ENCODE data around the gene NRL. TPM values are rescaled to one million over a fixed set of nuclear protein-coding genes. Genes with fewer than 3 reads are reported as not detected.

Gene NRL
- total and polyA plus RNA-seq, 9 of the 15 experiments (the other 6 are each of a cell fraction or from before 2014, with no cell fraction given): 0.07 to 2.7 (median 1.4) TPM; not detected in 1

GRCh38 chr14:24064091-24064795 is 50.5 kb downstream of the NRL start:
- no peaks in the 10 kb centered on the region for H3K79me2 ChIP-seq (ENCODE audit: control insufficient read depth, insufficient read depth, low read length)

DNA sequence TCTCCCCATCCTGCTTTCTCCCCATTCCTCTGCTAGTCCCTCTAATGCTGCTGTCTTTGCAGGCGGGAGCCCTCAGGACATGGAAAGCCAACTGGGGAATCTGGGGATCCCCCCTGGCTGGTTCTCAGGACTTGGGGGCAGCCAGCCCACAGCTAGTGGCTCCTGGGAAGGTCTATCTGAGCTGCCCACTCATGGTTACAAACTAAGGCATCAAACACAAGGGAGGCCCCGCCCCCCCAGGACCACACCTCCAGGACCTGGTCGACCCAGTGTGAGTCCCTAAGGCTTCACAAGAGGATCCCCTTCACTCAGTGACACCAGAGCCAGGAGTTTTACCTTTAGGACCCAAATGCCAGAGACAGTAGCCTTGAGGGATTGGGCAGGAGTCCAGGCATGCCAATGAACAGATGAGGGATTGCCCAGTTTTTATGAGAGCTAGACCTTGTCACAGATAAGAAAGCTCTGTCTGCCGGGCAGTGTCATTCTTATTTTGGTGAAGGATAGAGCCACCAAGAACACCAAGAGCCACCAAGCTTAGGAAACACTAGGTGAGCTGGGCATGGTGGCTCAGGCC is 51.4 kb downstream of the NRL start:
- H4K20me1 ChIP-seq (replicated peaks; ENCODE audit: control insufficient read depth, insufficient read depth, low read length): no peaks in the 10 kb centered on the region
- ChIA-PET POLR2A (no interaction called here), CTCF (ENCODE audit: low intra/inter-chr PET ratio) (no interaction called here)
- no peak overlapping the region for H2AFZ ChIP-seq (ENCODE audit: low read depth, low read length)
- WGBS (ENCODE audit: insufficient coverage, low coverage, missing lambda C conversion rate): 8% methylated on average over 4 of the region's 4 CpGs
- intact Hi-C loops (cut with micrococcal nuclease) (no loop called here), in situ Hi-C loops (cut with MboI) (no loop called here)
- H3K27me3 ChIP-seq (ENCODE audit: control insufficient read depth in 2 of 2, insufficient read depth in 2 of 2, low read length in 2 of 2): peaks cover 0 to 13% of the 10 kb centered on the region in 2 experiments; a peak in 2 of 5 replicates
- H3K27ac ChIP-seq (ENCODE audit: extremely low read depth, low read depth, low read length): no peak overlapping the region
- DNase-seq (ENCODE audit: extremely low read depth in 1 of 4, low spot score in 3 of 4): peak in 1 of 4 experiments; percentile 28
- ATAC-seq: no peak
- H3K9me3 ChIP-seq (replicated peaks; ENCODE audit: control insufficient read depth, insufficient read depth, low read depth, low read length): no peaks in the 10 kb centered on the region
- H3K4me1 ChIP-seq (replicated peaks in 1 of 2; ENCODE audit: control insufficient read depth in 2 of 2, insufficient read depth in 2 of 2, low read length in 2 of 2): no peaks in the 10 kb centered on the region
- no peaks in the 10 kb centered on the region for H3K36me3 ChIP-seq (ENCODE audit: control insufficient read depth, insufficient read depth, low read length)
- no peak overlapping the region for H3K9ac ChIP-seq (ENCODE audit: insufficient read depth in 1 of 2, low read depth in 2 of 2, low read length in 2 of 2)
- no peak overlapping the region for H3K4me3 ChIP-seq
- no peak for FAIRE-seq
- H3K4me2 ChIP-seq (ENCODE audit: insufficient read depth, low read length): no peak overlapping the region
- no peaks in the 10 kb centered on the region for H3K9me1 ChIP-seq (ENCODE audit: control insufficient read depth, insufficient read depth, low read length)
- no TSS peak for BruUV-seq (replicated peaks)
- H3K79me2 ChIP-seq (ENCODE audit: control insufficient read depth, insufficient read depth, low read length): no peaks in the 10 kb centered on the region
- TF ChIP-seq ZSCAN32 (CRISPR knock-in tag; IDR thresholded peaks at IDR 0.05): no peak
- no peak for TF ChIP-seq YBX1 (IDR thresholded peaks at IDR 0.05)
- no peak for TF ChIP-seq ZFPM2 (CRISPR knock-in tag; IDR thresholded peaks at IDR 0.05)
- no peak for TF ChIP-seq FOXA3 (CRISPR knock-in tag; conservative IDR thresholded peaks at IDR 0.05 in 1 of 2, IDR thresholded peaks at IDR 0.05 in 1 of 2)
- no peak for TF ChIP-seq CBX5 (IDR thresholded peaks at IDR 0.05; ENCODE audit: borderline replicate concordance, low read depth)
- no peak for TF ChIP-seq PTTG1 (tag; IDR thresholded peaks at IDR 0.05; ENCODE audit: low read depth)
- no peak for TF ChIP-seq MAFK (IDR thresholded peaks at IDR 0.05; ENCODE audit: low read length)
- TF ChIP-seq NELFE (IDR thresholded peaks at IDR 0.05; ENCODE audit: insufficient read depth, insufficient read length): no peak
- no peak for TF ChIP-seq KLF13 (tag; IDR thresholded peaks at IDR 0.05; ENCODE audit: borderline replicate concordance, low read depth)

More at GRCh38 chr14:24064091-24064795, 50.5 kb downstream of the NRL start:
- Histone ChIP-seq H3K27ac (ENCODE audit: extremely low read depth, low read depth, low read length) (no peak overlapping the region), H3K4me3 (no peak overlapping the region), H3K9me1 (ENCODE audit: control insufficient read depth, insufficient read depth, low read length) (no peaks in the 10 kb centered on the region), H3K36me3 (ENCODE audit: control insufficient read depth, insufficient read depth, low read length) (no peaks in the 10 kb centered on the region), H3K4me1 (replicated peaks in 1 of 2; ENCODE audit: control insufficient read depth in 2 of 2, insufficient read depth in 2 of 2, low read length in 2 of 2) (no peaks in the 10 kb centered on the region), H3K4me2 (ENCODE audit: insufficient read depth, low read length) (no peak overlapping the region), H3K27me3 (ENCODE audit: control insufficient read depth in 2 of 2, insufficient read depth in 2 of 2, low read length in 2 of 2) (peaks cover 0 to 20% of the 10 kb centered on the region in 2 experiments; a peak in 3 of 5 replicates), H3K9me3 (replicated peaks; ENCODE audit: control insufficient read depth, insufficient read depth, low read depth, low read length) (no peaks in the 10 kb centered on the region), H2AFZ (ENCODE audit: low read depth, low read length) (no peak overlapping the region), H3K9ac (ENCODE audit: insufficient read depth in 1 of 2, low read depth in 2 of 2, low read length in 2 of 2) (no peak overlapping the region), H4K20me1 (replicated peaks; ENCODE audit: control insufficient read depth, insufficient read depth, low read length) (no peaks in the 10 kb centered on the region)
- no peak for FAIRE-seq
- TF ChIP-seq ZNF384 (IDR thresholded peaks at IDR 0.05; ENCODE audit: low read depth, low read length): no peak
- no peak for ATAC-seq
- no peak for DNase-seq (ENCODE audit: extremely low read depth in 1 of 4, low spot score in 3 of 4)
- CTCF ChIA-PET (ENCODE audit: low intra/inter-chr PET ratio): no interaction called here
- POLR2A ChIA-PET: interaction anchor here (0.7 to 1.0 kb wide), 2 partner anchors 20 to 30 kb away, joined by 3 read pairs; partner anchors contain the start of gene PCK2
- 5% methylated on average over 6 of the region's 7 CpGs for WGBS (ENCODE audit: insufficient coverage, low coverage, missing lambda C conversion rate)
- in situ Hi-C loops (cut with MboI) (no loop called here), intact Hi-C loops (cut with micrococcal nuclease) (no loop called here)
- no TSS peak for BruUV-seq (replicated peaks)
